SK-N-SH (cell line): Measurements from ENCODE around the gene PEX7. TPM values are rescaled to one million over a fixed set of nuclear protein-coding genes. Genes with fewer than 3 reads are reported as not detected.

ENCODE experiments used
- CTCF ChIA-PET: fragments of 300-600, 350-600 bp; formaldehyde crosslinking; extraction: SDS; loops from one replicate; lab custom pipeline; 2021; lab: Yijun Ruan, JAX
- POLR2A ChIA-PET: fragments of 350-600 bp; sonication (Branson Sonifier 250); formaldehyde crosslinking; extraction: SDS; loops from one replicate; lab custom pipeline; 2020; ENCODE audit warnings: antibody characterized with exemption, inconsistent platforms; lab: Yijun Ruan, JAX
- DNase-seq: peaks from one replicate; pipeline ENCODE4 v3.0.0; 2012
- H2AFZ ChIP-seq: fragments of 200-600 bp; sonication (generic); 2 replicates; pipeline ENCODE4 v1.8.1; 2016; ENCODE audit warnings: antibody characterized with exemption, mild to moderate bottlenecking, low read depth
- H3F3A ChIP-seq: fragments of 200-600 bp; sonication (generic); replicated peaks from 2 replicates; pipeline ENCODE3; 2016; ENCODE audit warnings: antibody characterized with exemption, mild to moderate bottlenecking; ENCODE audit not compliant: insufficient read depth
- H3K27ac ChIP-seq, 2 experiments: fragments of 200-500 bp in 1 of 2; fragments of 200-600 bp in 1 of 2; sonication (Bioruptor generic) in 1 of 2; sonication (generic), shearing (Covaris generic) in 1 of 2; 2 replicates each; pipeline versions ENCODE4 v1.5.1 to v1.6.1; 2014 to 2016; ENCODE audit warnings: low read depth in 2 of 2, inconsistent platforms in 1 of 2, low read length in 1 of 2, mild to moderate bottlenecking in 1 of 2, mixed read lengths in 1 of 2
- H3K27me3 ChIP-seq: fragments of 200-600 bp; sonication (generic), shearing (Covaris generic); 2 replicates; pipeline ENCODE4 v1.6.1; 2016; ENCODE audit warnings: mixed run types; ENCODE audit not compliant: insufficient read depth
- H3K36me3 ChIP-seq, 2 experiments: fragments of 200-500 bp in 1 of 2; fragments of 200-600 bp in 1 of 2; sonication (Bioruptor generic) in 1 of 2; sonication (generic) in 1 of 2; replicated peaks in 1 of 2; 2 replicates each; pipeline versions ENCODE3 to v1.5.1; 2014 to 2016; ENCODE audit warnings: low read length in 1 of 2, mild to moderate bottlenecking in 1 of 2; ENCODE audit not compliant: insufficient read depth in 2 of 2, control insufficient read depth in 1 of 2
- H3K4me1 ChIP-seq, 2 experiments: fragments of 200-500 bp in 1 of 2; fragments of 200-600 bp in 1 of 2; sonication (Bioruptor generic) in 1 of 2; sonication (generic), shearing (Covaris generic) in 1 of 2; 2 replicates each; pipeline versions ENCODE4 v1.5.1 to v1.6.1; 2014 to 2016; ENCODE audit warnings: low read depth in 1 of 2, low read length in 1 of 2, mixed run types in 1 of 2; ENCODE audit not compliant: insufficient read depth in 2 of 2, control insufficient read depth in 1 of 2
- H3K4me2 ChIP-seq: fragments of 200-600 bp; sonication (generic), shearing (Covaris generic); 2 replicates; pipeline ENCODE4 v1.6.1; 2017; ENCODE audit warnings: mixed run types
- H3K4me3 ChIP-seq, 2 experiments: fragments of 200-500 bp in 1 of 2; fragments of 200-600 bp in 1 of 2; sonication (Bioruptor generic) in 1 of 2; sonication (generic), shearing (Covaris generic) in 1 of 2; 2 replicates each; pipeline versions ENCODE4 v1.5.1 to v1.8.1; 2014 to 2016; ENCODE audit warnings: low read depth in 2 of 2, inconsistent platforms in 1 of 2, low read length in 1 of 2, mild to moderate bottlenecking in 1 of 2, mixed read lengths in 1 of 2, moderate library complexity in 1 of 2
- H3K79me2 ChIP-seq: fragments of 200-600 bp; sonication (generic); 2 replicates; pipeline ENCODE4 v1.8.1; 2017; ENCODE audit warnings: mild to moderate bottlenecking; ENCODE audit not compliant: insufficient read depth
- H3K9ac ChIP-seq: fragments of 200-600 bp; sonication (generic); 2 replicates; pipeline ENCODE4 v1.6.1; 2017; ENCODE audit warnings: mixed run types
- H3K9me2 ChIP-seq: fragments of 200-600 bp; sonication (generic); 2 replicates; pipeline ENCODE4 v1.6.1; 2017; ENCODE audit warnings: mixed run types
- H3K9me3 ChIP-seq: fragments of 200-600 bp; sonication (generic); 2 replicates; pipeline ENCODE4 v1.6.1; 2017; ENCODE audit warnings: mixed run types, mild to moderate bottlenecking, moderate library complexity
- H4K20me1 ChIP-seq: fragments of 200-600 bp; sonication (generic); 2 replicates; pipeline ENCODE4 v1.6.1; 2017; ENCODE audit warnings: mild to moderate bottlenecking, mixed run types; ENCODE audit not compliant: insufficient read depth
- EZH2phosphoT487 ChIP-seq: fragments of 200-600 bp; sonication (generic); IDR thresholded peaks from 2 replicates; pipeline ENCODE4 v1.6.1; 2017; ENCODE audit warnings: low read depth, mixed run types, mild to moderate bottlenecking, antibody characterized with exemption, moderate library complexity, borderline replicate concordance
- FOSL2 ChIP-seq: IDR thresholded peaks from 2 replicates; pipeline ENCODE4 v1.4.0; 2012; ENCODE audit warnings: low read depth, mild to moderate bottlenecking, moderate library complexity, borderline replicate concordance
- FOXJ3 ChIP-seq: sonication (generic); formaldehyde crosslinking; IDR thresholded peaks from 2 replicates; pipeline ENCODE4 v1.5.1; 2020; ENCODE audit warnings: mild to moderate bottlenecking, missing genetic modification reagents
- FOXM1 ChIP-seq: IDR thresholded peaks from 2 replicates; pipeline ENCODE4 v1.4.0; 2012; ENCODE audit warnings: low read depth, mild to moderate bottlenecking
- GATA2 ChIP-seq: sonication (generic); formaldehyde crosslinking; IDR thresholded peaks from 2 replicates; pipeline ENCODE4 v1.5.0; 2020; ENCODE audit warnings: mild to moderate bottlenecking, missing genetic modification reagents
- IRF3 ChIP-seq: fragments of 150-350 bp; IDR thresholded peaks from 2 replicates; pipeline ENCODE4 v1.6.1; 2016; ENCODE audit warnings: mild to moderate bottlenecking, low read depth, low read length
- MEF2A ChIP-seq: IDR thresholded peaks from 2 replicates; pipeline ENCODE4 v1.4.0; 2012; ENCODE audit warnings: low read depth, borderline replicate concordance
- NFIC ChIP-seq: IDR thresholded peaks from 2 replicates; pipeline ENCODE4 v1.4.0; 2012; ENCODE audit warnings: borderline replicate concordance
- POLR2AphosphoS5 ChIP-seq: IDR thresholded peaks from 2 replicates; pipeline ENCODE4 v1.6.1; 2012; ENCODE audit warnings: low read depth, low read length
- RAD21 ChIP-seq: IDR thresholded peaks from 2 replicates; pipeline ENCODE4 v1.6.1; 2012; ENCODE audit warnings: mild to moderate bottlenecking, low read length
- REST ChIP-seq: IDR thresholded peaks from 2 replicates; pipeline ENCODE4 v1.6.1; 2012; ENCODE audit warnings: mild to moderate bottlenecking, low read depth, low read length, moderate library complexity
- RFX5 ChIP-seq: IDR thresholded peaks from 2 replicates; pipeline ENCODE4 v1.6.1; 2012; ENCODE audit warnings: mild to moderate bottlenecking, improper control_type of control experiment, low read length
- RXRA ChIP-seq: IDR thresholded peaks from 2 replicates; pipeline ENCODE4 v1.4.0; 2012; ENCODE audit warnings: low read depth, mild to moderate bottlenecking, borderline replicate concordance
- SIN3A ChIP-seq: IDR thresholded peaks from 2 replicates; pipeline ENCODE4 v1.6.1; 2012; ENCODE audit warnings: low read depth, mild to moderate bottlenecking, low read length, moderate library complexity, borderline replicate concordance
- USF2 ChIP-seq: fragments of 150-350 bp; IDR thresholded peaks from 2 replicates; pipeline ENCODE4 v1.6.1; 2017; ENCODE audit warnings: antibody characterized with exemption, low read length, low read depth, borderline replicate concordance
- WGBS: methylation state at CpG from one replicate; pipeline ENCODE4 v1.1.6; 2017; ENCODE audit warnings: low lambda C conversion rate; 5-methylcytosine and 5-hydroxymethylcytosine counted together
- polyA plus RNA-seq, 3 experiments: library from polyadenylated mRNA; depleted of rRNA; stranded (reverse); fragments of >200 nt; gene quantifications; 2 replicates each; pipeline ENCODE4 v1.2.3, GENCODE V29; 2012
- TF ChIP-seq, protein P1 (sequence below): IDR thresholded peaks from 2 replicates; pipeline ENCODE4 v1.4.0; 2012; ENCODE audit warnings: low read depth
- TF ChIP-seq, protein P2 (sequence below): fragments of 200-600 bp; sonication (generic); IDR thresholded peaks from 2 replicates; pipeline ENCODE4 v1.6.1; 2017; ENCODE audit warnings: antibody characterized with exemption, mild to moderate bottlenecking, moderate library complexity

The PEX7 gene
- polyA plus RNA-seq, 1 of the 3 experiments (the other 2 are of a cell fraction) = 10.8 TPM

DNA sequence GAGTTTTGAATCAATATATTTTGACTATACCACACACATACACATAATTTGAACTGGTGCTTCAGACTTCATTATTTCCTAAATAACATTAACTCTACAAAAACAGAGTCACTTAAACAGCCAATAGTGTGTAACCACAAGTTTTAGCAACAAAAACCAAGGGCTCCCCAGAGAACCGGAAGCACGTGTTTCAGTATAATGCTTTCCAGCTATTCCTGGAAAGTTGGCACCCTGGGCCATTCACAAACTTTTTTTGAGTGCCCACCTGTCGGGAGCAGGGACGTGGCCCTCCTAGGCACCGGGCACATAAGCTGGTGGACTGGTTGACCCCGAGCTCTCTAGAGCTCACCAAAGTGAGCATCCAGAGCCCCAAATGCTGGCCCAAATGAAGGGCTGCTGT lies 97.8 kb downstream of the PEX7 start:
- H3K4me2 ChIP-seq = no peak overlapping the region
- peak overlapping the region in 1 of 2 experiments; percentile 92; a peak in 1 of 4 replicates for H3K27ac ChIP-seq
- POLR2A ChIA-PET = interaction anchor here (0.8 to 8.7 kb wide), 5 partner anchors 50 to 123 kb away, joined by 3 to 92 read pairs (median 56); partner anchors contain the start of gene PEX7
- H3K9ac ChIP-seq = no peak overlapping the region
- no peaks in the 10 kb centered on the region for H4K20me1 ChIP-seq
- H3F3A ChIP-seq = peaks cover 8% of the 10 kb centered on the region
- CTCF ChIA-PET = interaction anchor here (1.0 to 1.7 kb wide), 2 partner anchors 51 to 74 kb away, joined by 3 to 5 read pairs; no protein-coding TSS in a partner anchor
- no peaks in the 10 kb centered on the region for H3K79me2 ChIP-seq
- H3K9me3 ChIP-seq = no peaks in the 10 kb centered on the region
- peaks cover 0 to 5% of the 10 kb centered on the region in 2 experiments for H3K36me3 ChIP-seq
- no peaks in the 10 kb centered on the region for H3K9me2 ChIP-seq
- no peak for DNase-seq
- no peak overlapping the region for H3K4me3 ChIP-seq
- TF ChIP-seq REST (no peak), FOXM1 (no peak), USF2 (no peak), NFIC (no peak), FOSL2 (no peak), RFX5 (no peak), EZH2phosphoT487 (no peak), SIN3A (no peak), IRF3 (no peak), POLR2AphosphoS5 (no peak), RXRA (no peak), FOXJ3 (CRISPR knock-in tag) (no peak), MEF2A (no peak), GATA2 (CRISPR knock-in tag) (no peak), RAD21 (no peak)
- TF ChIP-seq, protein P1, sequence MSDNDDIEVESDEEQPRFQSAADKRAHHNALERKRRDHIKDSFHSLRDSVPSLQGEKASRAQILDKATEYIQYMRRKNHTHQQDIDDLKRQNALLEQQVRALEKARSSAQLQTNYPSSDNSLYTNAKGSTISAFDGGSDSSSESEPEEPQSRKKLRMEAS = no peak
- TF ChIP-seq, protein P2, sequence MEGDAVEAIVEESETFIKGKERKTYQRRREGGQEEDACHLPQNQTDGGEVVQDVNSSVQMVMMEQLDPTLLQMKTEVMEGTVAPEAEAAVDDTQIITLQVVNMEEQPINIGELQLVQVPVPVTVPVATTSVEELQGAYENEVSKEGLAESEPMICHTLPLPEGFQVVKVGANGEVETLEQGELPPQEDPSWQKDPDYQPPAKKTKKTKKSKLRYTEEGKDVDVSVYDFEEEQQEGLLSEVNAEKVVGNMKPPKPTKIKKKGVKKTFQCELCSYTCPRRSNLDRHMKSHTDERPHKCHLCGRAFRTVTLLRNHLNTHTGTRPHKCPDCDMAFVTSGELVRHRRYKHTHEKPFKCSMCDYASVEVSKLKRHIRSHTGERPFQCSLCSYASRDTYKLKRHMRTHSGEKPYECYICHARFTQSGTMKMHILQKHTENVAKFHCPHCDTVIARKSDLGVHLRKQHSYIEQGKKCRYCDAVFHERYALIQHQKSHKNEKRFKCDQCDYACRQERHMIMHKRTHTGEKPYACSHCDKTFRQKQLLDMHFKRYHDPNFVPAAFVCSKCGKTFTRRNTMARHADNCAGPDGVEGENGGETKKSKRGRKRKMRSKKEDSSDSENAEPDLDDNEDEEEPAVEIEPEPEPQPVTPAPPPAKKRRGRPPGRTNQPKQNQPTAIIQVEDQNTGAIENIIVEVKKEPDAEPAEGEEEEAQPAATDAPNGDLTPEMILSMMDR = no peak
- H3K27me3 ChIP-seq = peaks cover 12% of the 10 kb centered on the region; the same call in 1 of the 2 replicates
- H3K4me1 ChIP-seq = peaks cover 0 to 42% of the 10 kb centered on the region in 2 experiments; a peak in 1 of 4 replicates
- no peak overlapping the region for H2AFZ ChIP-seq
- 95% methylated on average over 5 of the region's 6 CpGs for WGBS
